ENCODE data around the gene CCNY. TPM values are rescaled to one million over a fixed set of nuclear protein-coding genes. Genes with fewer than 3 reads are reported as not detected.
A peak's percentile ranks its signal among the peaks of the same experiment; 100 is the strongest.
"Not testable (repeated sequence)": the region's sequence is repeated elsewhere in the genome, so short reads cannot be mapped to it uniquely, and the experiment has no call there.

The CCNY gene
- total and polyA plus RNA-seq, 2 donors (not counting 1 experiment from before 2014, with no cell fraction given): 34.1 to 64.9 TPM

DNA sequence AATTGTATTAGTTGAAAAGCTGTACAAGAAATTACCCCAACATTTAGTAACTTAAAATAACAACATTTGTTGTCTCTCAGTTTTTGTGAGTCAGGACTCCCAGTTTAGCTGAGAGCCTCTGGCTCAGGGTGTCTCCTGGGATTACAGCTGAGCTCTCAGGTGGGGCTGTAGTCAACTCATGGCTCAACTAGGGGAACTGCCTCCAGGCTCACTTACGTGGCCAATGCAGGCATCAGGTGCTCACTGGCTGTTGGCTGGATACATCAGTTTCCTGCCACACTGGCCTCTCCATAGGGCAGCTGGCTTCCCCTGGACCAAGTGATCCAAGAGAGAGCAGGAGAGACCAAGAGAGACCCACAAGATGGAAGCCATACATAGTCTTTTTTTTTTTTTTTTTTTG, 17.5 kb downstream of the CCNY start:
- WGBS (ENCODE audit: insufficient coverage): 22% methylated on average over 1 of the region's 1 CpG
- no peaks in the 10 kb centered on the region for H3K36me3 ChIP-seq (replicated peaks in 1 of 2; ENCODE audit: control extremely low read depth in 1 of 2, control insufficient read depth in 1 of 2, extremely low read depth in 1 of 2, insufficient read depth in 2 of 2, low read length in 1 of 2)
- H4K20me1 ChIP-seq (ENCODE audit: control insufficient read depth, insufficient read depth, low read length, poor library complexity, severe bottlenecking): peaks cover 93% of the 10 kb centered on the region
- Mint-ChIP-seq H3K27ac (no peak overlapping the region), H3K4me1 (peaks cover 91% of the 10 kb centered on the region), H3K9me3 (ENCODE audit: insufficient read depth) (no peaks in the 10 kb centered on the region), H3K4me3 (peak overlapping the region; percentile 48), H3K27me3 (no peaks in the 10 kb centered on the region)
- H3K4me2 ChIP-seq (replicated peaks; ENCODE audit: low read depth, low read length, poor library complexity, severe bottlenecking): peak overlapping the region; percentile 2
- H3K4me1 ChIP-seq (ENCODE audit: control insufficient read depth in 2 of 2, insufficient read depth in 2 of 2, low read length in 2 of 2): peaks cover 40 to 62% of the 10 kb centered on the region in 2 donors
- no peaks in the 10 kb centered on the region for H3K27me3 ChIP-seq (replicated peaks in 1 of 4; ENCODE audit: control extremely low read depth in 1 of 4, control insufficient read depth in 3 of 4, insufficient read depth in 4 of 4, low read length in 3 of 4)
- H3K9me3 ChIP-seq (ENCODE audit: control extremely low read depth in 1 of 3, control insufficient read depth in 2 of 3, insufficient read depth in 1 of 3, low read length in 2 of 3): peaks cover 0 to 3% (median 0%) of the 10 kb centered on the region in 3 donors
- H3K4me3 ChIP-seq (ENCODE audit: control extremely low read depth in 1 of 5, extremely low read depth in 1 of 5, insufficient read depth in 1 of 5, low read depth in 2 of 5, low read length in 4 of 5): no peak overlapping the region
- DNase-seq (no peak), ATAC-seq (ENCODE audit: low read depth) (peak; percentile 74)
- H3K27ac ChIP-seq (ENCODE audit: low read length in 2 of 2): no peak overlapping the region
- CTCF ChIA-PET: interaction anchor here (1.1 kb wide), 1 partner anchor 232 kb away, joined by 6 read pairs; no protein-coding TSS in a partner anchor
- H3K79me2 ChIP-seq (ENCODE audit: control insufficient read depth, insufficient read depth, low read length): peaks cover 99% of the 10 kb centered on the region
- intact Hi-C loops (cut with micrococcal nuclease): no loop called here
- no peak for TF ChIP-seq EZH2 (IDR thresholded peaks at IDR 0.05; ENCODE audit: borderline replicate concordance, insufficient read depth, low read depth, low read length, poor library complexity, severe bottlenecking)
- TF ChIP-seq, protein P1, sequence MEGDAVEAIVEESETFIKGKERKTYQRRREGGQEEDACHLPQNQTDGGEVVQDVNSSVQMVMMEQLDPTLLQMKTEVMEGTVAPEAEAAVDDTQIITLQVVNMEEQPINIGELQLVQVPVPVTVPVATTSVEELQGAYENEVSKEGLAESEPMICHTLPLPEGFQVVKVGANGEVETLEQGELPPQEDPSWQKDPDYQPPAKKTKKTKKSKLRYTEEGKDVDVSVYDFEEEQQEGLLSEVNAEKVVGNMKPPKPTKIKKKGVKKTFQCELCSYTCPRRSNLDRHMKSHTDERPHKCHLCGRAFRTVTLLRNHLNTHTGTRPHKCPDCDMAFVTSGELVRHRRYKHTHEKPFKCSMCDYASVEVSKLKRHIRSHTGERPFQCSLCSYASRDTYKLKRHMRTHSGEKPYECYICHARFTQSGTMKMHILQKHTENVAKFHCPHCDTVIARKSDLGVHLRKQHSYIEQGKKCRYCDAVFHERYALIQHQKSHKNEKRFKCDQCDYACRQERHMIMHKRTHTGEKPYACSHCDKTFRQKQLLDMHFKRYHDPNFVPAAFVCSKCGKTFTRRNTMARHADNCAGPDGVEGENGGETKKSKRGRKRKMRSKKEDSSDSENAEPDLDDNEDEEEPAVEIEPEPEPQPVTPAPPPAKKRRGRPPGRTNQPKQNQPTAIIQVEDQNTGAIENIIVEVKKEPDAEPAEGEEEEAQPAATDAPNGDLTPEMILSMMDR (IDR thresholded peaks at IDR 0.05): no peak
- H2AFZ ChIP-seq (ENCODE audit: insufficient read depth, low read depth, low read length, poor library complexity, severe bottlenecking): no peak overlapping the region
- H3K9ac ChIP-seq (ENCODE audit: low read length): no peak overlapping the region
- POLR2A ChIA-PET: no interaction called here

DNA sequence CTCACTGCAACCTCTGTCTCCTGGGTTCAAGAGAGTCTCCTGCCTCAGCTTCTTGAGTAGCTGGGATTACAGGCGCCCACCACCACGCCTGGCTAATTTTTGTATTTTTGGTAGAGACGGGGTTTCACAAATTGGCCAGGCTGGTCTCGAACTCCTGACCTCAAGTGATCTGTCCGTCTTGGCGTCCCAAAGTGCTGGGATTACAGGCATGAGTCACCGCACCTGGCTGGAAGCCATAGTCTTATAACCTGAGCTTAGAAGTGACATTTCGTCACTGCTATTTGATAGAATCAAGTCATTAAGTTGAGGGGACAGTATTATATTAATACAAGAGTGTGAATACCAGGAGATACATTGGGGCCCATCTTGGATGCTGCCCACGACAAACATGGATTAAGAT, 17.9 kb downstream of the CCNY start:
- H3K4me3 Mint-ChIP-seq; intact Hi-C loops (cut with micrococcal nuclease); H2AFZ ChIP-seq (ENCODE audit: insufficient read depth, low read depth, low read length, poor library complexity, severe bottlenecking); H3K36me3 ChIP-seq (replicated peaks in 1 of 2; ENCODE audit: control extremely low read depth in 1 of 2, control insufficient read depth in 1 of 2, extremely low read depth in 1 of 2, insufficient read depth in 2 of 2, low read length in 1 of 2); ATAC-seq (ENCODE audit: low read depth); H3K9me3 Mint-ChIP-seq (ENCODE audit: insufficient read depth); H3K9me3 ChIP-seq (ENCODE audit: control extremely low read depth in 1 of 3, control insufficient read depth in 2 of 3, insufficient read depth in 1 of 3, low read length in 2 of 3); POLR2A ChIA-PET; CTCF ChIA-PET; H3K9ac ChIP-seq (ENCODE audit: low read length); H3K27me3 Mint-ChIP-seq; H3K27me3 ChIP-seq (replicated peaks in 1 of 4; ENCODE audit: control extremely low read depth in 1 of 4, control insufficient read depth in 3 of 4, insufficient read depth in 4 of 4, low read length in 3 of 4); H3K4me2 ChIP-seq (replicated peaks; ENCODE audit: low read depth, low read length, poor library complexity, severe bottlenecking); H3K4me3 ChIP-seq (ENCODE audit: control extremely low read depth in 1 of 5, extremely low read depth in 1 of 5, insufficient read depth in 1 of 5, low read depth in 2 of 5, low read length in 4 of 5); H3K27ac Mint-ChIP-seq; H3K27ac ChIP-seq (ENCODE audit: low read length in 2 of 2); DNase-seq: not testable (repeated sequence)
- peaks cover 92% of the 10 kb centered on the region for H4K20me1 ChIP-seq (ENCODE audit: control insufficient read depth, insufficient read depth, low read length, poor library complexity, severe bottlenecking)
- H3K4me1 Mint-ChIP-seq: peaks cover 91% of the 10 kb centered on the region
- peaks cover 99% of the 10 kb centered on the region for H3K79me2 ChIP-seq (ENCODE audit: control insufficient read depth, insufficient read depth, low read length)
- H3K4me1 ChIP-seq (ENCODE audit: control insufficient read depth in 2 of 2, insufficient read depth in 2 of 2, low read length in 2 of 2): peaks cover 40 to 62% of the 10 kb centered on the region in 2 donors
- 95% methylated on average over 7 of the region's 9 CpGs for WGBS (ENCODE audit: insufficient coverage)
